Stimulated activated CD8-positive, alpha-beta memory T cell treated with anti-CD3 and anti-CD28 coated beads, Interleukin-4, amount 100 ng/mL, for 4 hours (primary cell): ENCODE data around the gene PEAK3.

Experiments used
- DNase-seq, 2 donors: peaks; one replicate each; pipeline ENCODE4 v3.0.0-alpha.2; 2020; ENCODE audit warnings: low read depth in 2 of 2, low spot score in 1 of 2

PEAK3 gene

DNA sequence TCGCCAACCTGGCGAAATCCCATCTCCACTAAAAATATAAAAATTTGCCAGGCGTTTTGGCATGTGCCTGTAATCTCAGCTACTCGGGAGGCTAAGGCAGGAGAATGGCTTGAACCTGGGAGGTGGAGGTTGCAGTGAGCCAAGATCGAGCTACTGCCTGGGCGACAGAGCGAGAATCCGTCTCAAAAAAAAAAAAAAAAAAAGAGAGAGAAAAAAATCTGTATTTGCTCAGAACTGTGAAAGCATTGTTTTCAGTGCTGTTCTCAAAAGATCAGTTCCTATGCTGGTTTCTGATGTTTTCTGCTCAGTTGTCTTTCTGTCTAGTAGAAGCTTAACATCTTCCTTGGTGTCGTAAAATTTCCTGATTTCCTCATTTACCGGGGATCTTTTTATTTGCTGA, 42.8 kb downstream of the PEAK3 start:
- no peak for DNase-seq

GRCh38 chr19:2237869-2238153, 44.2 kb downstream of the PEAK3 start:
- DNase-seq, result no peak

DNA sequence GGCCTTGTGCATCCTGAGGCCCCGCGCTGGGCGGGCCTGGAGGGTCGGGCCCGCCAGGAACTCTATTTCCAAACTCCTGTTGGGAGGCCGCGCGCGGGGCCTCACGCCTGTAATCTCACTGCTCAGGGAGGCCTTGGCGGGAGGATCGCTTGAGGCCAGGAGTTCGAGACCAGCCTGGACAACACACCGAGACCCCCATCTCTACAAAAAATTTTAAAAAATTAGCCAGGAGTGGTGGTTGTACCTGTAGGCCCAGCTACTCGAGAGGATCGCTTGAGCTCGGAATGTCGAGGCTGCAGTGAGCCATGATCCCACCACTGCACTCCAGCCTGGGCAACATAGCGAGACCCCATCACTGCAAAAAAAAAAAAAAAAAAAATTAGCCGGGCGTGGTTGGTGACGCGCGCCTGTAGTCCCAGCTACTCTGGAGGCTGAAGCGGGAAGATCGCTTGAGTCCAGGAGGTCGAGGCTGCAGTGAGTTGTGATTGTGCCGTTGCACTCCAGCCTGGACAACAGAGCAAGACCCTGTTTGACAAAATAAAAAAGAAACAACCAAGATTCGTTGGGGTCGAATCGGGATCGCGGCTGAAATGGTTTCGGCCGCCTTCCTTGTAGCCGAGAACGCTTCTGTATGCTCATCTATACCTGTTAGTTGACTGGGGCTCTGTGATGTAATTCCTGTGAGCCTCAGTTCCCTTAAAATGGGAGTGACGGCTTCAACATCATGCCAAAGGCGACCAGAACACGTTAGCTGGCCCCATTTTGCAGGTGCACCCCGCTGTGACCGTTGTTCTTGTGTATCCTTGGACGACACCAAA, 44.7 kb downstream of the PEAK3 start:
- no peak for DNase-seq

DNA sequence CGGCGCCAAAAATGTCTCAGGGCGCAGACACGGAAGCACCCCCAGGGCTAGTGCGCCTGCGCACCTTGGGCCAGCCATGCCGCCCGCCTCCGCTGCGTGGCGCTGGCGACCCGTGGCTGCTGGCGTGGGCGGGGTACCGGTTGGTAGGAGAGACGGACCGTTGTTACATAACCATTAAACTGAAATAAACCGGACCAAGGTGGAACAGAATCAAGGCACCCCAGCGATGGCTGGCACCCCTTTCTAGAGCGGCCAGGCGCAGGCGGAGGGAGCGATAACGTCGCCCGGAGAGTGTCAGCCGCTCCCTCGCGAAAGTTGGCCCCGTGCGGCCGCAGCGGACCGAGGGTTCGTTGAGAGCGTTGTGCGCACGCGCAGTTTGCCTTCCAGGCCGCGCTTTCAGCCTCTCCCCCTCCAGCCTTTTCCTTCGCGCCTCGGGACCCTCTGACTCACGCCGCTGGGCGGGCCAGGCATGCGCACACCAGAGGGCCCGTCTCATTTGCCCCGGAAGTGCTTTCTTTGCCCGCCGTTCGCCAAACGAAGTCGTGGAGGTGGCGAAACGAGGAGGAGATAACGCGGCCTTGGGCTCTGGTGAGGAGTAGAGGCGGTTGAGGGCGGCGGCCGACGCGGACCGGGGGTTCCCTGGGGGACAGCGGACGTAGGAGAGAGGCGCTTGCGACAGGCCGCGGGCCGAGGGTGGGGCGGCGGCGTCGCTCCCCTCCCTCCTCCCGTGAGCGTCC, 45.5 kb downstream of the PEAK3 start, which contains the start of the genes PLEKHJ1 and SF3A2:
Gene PLEKHJ1 (minus strand): TSS at position 16 of the 737 bp plus-strand sequence. CDS start 81 bp downstream, outside the sequence.
Gene SF3A2 (plus strand): TSS at position 511 of the 737 bp plus-strand sequence. CDS start 6,595 bp downstream, outside the sequence.
- peak; percentile 95 for DNase-seq

DNA sequence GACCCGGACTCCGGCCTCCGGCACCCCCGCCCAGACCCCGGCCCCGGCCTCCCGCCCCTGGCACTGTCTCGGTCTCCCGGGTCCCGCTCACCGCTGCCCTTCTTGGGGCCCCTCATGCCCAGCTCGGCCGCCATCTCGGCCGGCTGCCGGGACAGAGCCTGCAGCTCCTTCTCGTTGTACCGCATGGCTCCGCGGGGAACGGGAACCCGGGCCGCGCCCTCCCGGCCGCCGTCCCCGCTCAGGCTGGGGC, 46.0 kb downstream of the PEAK3 start:
- DNase-seq, result no peak

DNA sequence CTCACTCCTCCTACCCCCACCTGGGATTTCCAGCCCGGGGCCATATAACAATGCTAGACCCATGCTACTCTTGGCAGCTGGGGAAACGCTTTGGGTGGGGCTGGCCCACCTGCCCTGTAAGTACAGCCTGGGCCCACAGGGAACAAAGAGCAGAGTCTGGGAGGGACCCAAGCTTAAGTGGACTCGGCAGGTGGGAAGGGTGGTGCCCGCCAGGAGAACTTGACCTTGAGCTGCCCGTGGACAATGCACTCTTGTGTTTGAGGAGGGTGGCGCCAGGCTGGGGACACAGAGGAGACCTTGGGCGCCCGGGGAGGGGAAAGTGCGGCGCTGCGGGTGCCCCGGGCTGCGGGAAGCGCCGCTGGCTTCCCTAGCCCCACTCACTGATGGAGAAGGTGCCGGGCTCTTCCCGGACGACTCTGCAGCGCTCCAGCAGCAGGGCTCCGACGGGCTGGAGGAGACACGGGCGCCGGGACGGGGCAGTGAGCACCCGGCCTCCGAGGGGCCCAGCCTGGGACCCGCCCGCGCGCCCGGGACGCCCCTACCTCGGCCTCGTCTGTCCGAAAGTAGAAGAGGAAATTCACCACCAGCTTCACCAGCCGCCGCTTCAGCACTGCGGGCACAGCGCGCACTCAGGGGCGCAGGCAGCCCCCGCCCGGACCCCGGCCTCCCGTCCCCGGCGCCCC, 46.5 kb downstream of the PEAK3 start:
- no peak for DNase-seq

DNA sequence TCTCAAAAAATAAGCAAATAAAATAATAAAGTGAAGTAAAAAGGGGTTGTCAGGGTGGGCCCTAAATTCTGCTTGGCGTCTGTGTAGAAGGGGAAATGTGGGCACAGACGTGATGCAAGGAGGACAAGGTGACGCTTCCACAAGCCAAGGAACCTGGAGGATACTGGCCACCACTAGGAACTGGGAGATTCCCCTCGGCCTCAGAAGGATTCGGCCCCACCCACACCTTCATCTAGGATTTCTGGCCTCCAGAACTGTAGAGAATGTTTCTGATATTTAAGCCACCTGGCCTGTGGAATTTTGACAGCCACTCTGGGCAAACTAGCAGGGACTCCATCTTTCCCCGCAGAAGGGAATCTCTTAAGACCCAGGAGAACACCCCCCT, 47.0 kb downstream of the PEAK3 start:
- DNase-seq, result no peak

- DNase-seq, result no peak
Measured at GRCh38 chr19:2233601-2234280, 48.2 kb downstream of the PEAK3 start.

GRCh38 chr19:2232286-2233151, 49.5 kb downstream of the PEAK3 start:
- DNase-seq, result no peak

DNA sequence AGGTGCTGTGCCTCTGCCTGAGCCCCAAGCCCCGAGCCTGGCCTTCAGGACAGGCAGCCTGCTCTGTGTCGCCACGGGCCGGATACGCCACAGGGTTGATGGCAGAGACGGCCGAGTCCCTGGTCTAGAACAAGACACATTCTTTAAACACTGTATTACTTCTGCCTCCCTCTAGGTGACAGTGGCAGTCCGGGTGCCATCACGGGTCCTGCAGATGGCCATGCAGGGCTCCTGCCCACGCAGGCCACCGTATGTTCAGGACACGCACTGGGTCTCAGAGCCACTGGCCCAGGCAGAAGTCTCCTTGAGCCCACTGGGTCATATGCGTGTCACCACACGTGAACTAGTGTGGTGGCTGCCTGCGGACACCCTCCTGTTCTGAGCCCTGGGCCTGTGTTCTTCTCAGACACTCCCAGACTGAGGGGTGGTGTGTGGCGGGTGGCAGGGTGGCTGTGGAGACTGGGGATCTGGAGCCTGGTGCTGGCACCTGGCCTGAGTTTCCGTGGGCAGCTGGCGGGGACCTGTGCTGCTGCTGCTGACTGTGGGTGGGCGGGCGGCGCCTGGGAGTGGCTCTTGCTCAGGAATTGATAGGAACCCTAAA, 50.3 kb downstream of the PEAK3 start:
- DNase-seq, result no peak

GRCh38 chr19:2230807-2231533, 51.0 kb downstream of the PEAK3 start:
- no peak for DNase-seq

DNA sequence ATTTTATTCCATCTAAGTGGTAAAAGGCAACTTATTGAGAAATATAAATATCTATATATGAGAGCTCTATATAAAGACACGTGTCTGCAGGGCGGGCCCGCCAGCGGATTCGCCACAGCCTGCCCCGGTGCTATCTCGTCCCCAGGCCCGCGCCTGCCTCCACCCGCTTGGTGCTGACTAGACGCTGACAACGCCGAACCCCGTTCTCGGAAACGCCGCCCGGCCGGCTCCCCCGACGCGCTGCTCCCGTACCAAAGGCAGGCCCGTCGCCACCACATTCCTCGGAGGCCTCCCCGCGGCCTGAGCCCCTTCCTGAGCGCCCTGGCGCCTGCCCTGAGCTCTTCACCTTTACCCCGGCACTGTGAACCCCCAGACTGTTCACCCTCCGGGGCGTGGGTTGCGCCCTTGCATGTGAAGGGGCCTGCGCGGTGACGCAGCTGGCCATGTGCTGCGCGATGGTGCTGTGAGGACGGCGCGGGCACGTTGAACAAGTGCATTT, 51.9 kb downstream of the PEAK3 start:
- DNase-seq, result no peak

GRCh38 chr19:2229103-2230032, 52.6 kb downstream of the PEAK3 start:
- DNase-seq, result no peak

DNA sequence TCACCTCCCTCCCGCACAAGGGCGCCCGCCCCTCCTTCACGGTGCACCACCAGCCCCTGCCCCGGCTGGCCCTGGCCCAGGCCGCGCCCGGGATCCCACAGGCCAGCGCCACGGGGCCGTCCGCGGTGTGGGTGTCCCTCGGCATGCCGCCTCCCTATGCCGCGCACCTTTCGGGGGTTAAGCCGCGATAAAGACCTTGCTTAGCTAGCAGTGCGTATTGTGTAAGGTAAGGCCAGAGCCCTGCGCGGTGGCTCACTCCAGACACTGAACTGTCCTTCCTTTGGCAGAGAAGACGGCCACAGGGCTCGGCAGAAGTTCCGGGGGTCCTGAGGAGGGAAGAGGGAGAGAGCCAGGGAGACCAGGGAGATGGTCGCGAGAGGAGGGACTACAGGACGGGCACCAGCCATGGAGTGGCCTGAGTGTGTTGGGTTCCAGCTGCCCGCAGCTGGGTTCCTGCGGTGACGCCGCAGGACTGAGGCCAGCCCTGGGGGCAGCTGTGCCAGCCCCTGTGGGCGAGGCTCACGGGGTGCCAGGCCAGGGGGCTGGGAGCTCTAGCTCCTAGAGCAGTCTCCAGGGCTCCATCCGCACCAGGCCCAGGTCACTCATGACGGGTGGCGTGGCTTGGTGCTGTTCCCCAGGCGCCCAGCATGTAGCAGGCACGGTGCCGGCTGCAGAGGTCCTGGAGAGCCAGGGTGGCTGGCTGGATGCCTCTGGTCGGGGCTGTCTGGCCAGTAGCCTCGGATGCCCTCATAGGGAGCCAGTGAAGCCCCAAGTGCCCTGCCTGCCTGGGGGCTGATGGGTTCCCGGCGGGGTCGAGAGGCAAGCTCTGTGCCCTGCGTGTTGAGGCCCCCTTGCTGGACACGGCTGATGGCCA, 53.6 kb downstream of the PEAK3 start:
- DNase-seq, result no peak

DNA sequence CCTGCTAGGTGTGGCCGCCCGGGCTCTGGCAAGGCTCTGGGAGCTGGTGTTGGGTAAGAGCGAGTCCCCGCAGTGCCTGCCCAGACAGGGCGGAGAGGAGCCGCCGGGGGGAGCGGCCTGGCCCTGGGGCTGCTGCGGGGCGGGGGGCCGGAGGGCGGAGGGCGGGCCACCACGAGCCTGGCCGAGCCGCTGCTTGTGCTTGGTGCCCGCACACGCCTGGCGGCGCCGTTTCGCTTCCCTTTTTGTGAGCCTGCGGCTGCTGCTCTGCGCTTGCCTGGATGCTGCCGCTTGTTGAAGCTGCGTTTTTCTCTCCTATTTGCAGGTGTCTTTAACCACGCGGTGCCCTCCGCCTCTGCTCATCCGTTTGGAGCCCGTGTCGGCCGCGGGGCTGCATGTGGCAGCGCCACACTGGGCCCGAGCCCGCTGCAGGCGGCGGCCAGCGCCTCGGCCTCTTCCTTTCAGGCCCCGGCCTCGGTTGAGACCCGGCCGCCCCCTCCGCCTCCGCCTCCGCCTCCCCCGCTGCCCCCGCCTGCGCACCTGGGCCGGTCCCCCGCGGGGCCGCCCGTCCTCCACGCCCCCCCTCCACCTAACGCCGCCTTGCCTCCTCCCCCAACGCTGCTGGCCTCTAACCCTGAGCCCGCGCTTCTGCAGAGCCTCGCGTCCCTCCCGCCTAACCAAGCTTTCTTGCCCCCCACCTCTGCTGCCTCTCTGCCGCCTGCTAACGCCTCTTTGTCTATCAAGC, 54.4 kb downstream of the PEAK3 start:
- DNase-seq, result no peak

DNA sequence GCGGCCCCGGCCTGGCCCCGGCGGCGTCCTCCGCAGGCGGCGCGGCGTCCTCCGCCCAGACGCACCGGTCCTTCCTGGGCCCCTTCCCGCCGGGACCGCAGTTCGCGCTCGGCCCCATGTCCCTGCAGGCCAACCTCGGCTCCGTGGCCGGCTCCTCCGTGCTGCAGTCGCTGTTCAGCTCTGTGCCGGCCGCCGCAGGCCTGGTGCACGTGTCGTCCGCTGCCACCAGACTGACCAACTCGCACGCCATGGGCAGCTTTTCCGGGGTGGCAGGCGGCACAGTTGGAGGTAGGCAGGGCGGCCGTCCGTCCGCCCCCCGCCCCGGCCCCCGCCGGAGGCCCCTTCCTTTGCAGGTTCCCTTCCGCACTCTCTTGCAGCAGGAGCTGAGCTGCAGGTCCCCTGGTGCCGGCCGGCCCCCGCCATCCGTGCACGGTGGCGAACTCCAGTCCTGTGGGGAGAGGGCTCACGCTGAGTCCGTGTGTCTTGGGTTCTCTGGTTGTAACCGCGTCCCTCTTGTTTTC, 55.1 kb downstream of the PEAK3 start:
- DNase-seq, result no peak
